CD4-positive, alpha-beta T cell (primary cell): ENCODE data around the gene TTK. TPM values are rescaled to one million over a fixed set of nuclear protein-coding genes. Genes with fewer than 3 reads are reported as not detected.
A peak's percentile ranks its signal among the peaks of the same experiment; 100 is the strongest.

Source experiments
- ATAC-seq: fragments of 200-7000 bp; cut with Tn5 transposase; one replicate; pipeline ENCODE4 v1.10.0; 2022; ENCODE audit warnings: mild to moderate bottlenecking; ENCODE audit not compliant: poor library complexity
- CTCF ChIA-PET: fragments of 350-600 bp; sonication (Branson Sonifier 250); formaldehyde crosslinking; loops from one replicate; lab custom pipeline; 2021; ENCODE audit warnings: antibody characterized with exemption, inconsistent platforms; lab: Charles Lee
- POLR2A ChIA-PET: fragments of 350-600 bp; sonication (Branson Sonifier 250); formaldehyde crosslinking; loops from one replicate; lab custom pipeline; 2021; ENCODE audit warnings: antibody characterized with exemption, inconsistent platforms; lab: Charles Lee
- DNase-seq, 14 experiments: peaks; one replicate each; pipeline ENCODE4 v3.0.0-alpha.2; 2013 to 2020; ENCODE audit warnings: mixed read lengths in 2 of 14
- H3K27ac ChIP-seq, 2 donors: one replicate each; pipeline versions ENCODE4 v1.5.1 to v1.7.0; 2013; ENCODE audit warnings: low read length in 2 of 2, low read depth in 1 of 2, mild to moderate bottlenecking in 1 of 2
- H3K27me3 ChIP-seq, 2 experiments: 1 replicate in 1 of 2; 2 replicates in 1 of 2; pipeline versions ENCODE4 v1.6.1 to v1.7.0; 2013; ENCODE audit warnings: low read length in 2 of 2, control low read depth in 1 of 2, mild to moderate bottlenecking in 1 of 2, moderate library complexity in 1 of 2; ENCODE audit not compliant: insufficient read depth in 2 of 2, control insufficient read depth in 1 of 2
- H3K36me3 ChIP-seq: one replicate; pipeline ENCODE4 v1.6.1; 2013; ENCODE audit warnings: low read length, control low read depth; ENCODE audit not compliant: insufficient read depth
- H3K4me1 ChIP-seq: one replicate; pipeline ENCODE4 v1.6.1; 2013; ENCODE audit warnings: low read length, control low read depth; ENCODE audit not compliant: insufficient read depth
- H3K4me3 ChIP-seq: one replicate; pipeline ENCODE4 v1.5.1; 2013; ENCODE audit warnings: mild to moderate bottlenecking, low read length, moderate library complexity
- H3K9me3 ChIP-seq, 2 experiments: 1 replicate in 1 of 2; 2 replicates in 1 of 2; pipeline versions ENCODE4 v1.6.1 to v1.7.0; 2013; ENCODE audit warnings: low read length in 2 of 2, mild to moderate bottlenecking in 2 of 2, control low read depth in 1 of 2, moderate library complexity in 1 of 2; ENCODE audit not compliant: control insufficient read depth in 1 of 2, insufficient read depth in 1 of 2
- H3K27ac Mint-ChIP-seq: one replicate; pipeline ENCODE4 v1.8.0; 2020; ENCODE audit warnings: mixed read lengths
- H3K27me3 Mint-ChIP-seq: one replicate; pipeline ENCODE4 v1.8.0; 2021; ENCODE audit warnings: mixed read lengths
- H3K36me3 Mint-ChIP-seq: one replicate; pipeline ENCODE4 v1.8.0; 2021; ENCODE audit warnings: low read depth, mixed read lengths
- H3K4me1 Mint-ChIP-seq: one replicate; pipeline ENCODE4 v1.8.0; 2021; ENCODE audit warnings: low read depth, mixed read lengths
- H3K4me3 Mint-ChIP-seq: one replicate; pipeline ENCODE4 v1.8.0; 2020; ENCODE audit warnings: mild to moderate bottlenecking, mixed read lengths
- H3K9me3 Mint-ChIP-seq: one replicate; pipeline ENCODE4 v1.8.0; 2020; ENCODE audit warnings: mixed read lengths
- intact Hi-C, 2 experiments: fragments of 100-400 bp; cut with DNase I in 1 of 2; cut with micrococcal nuclease in 1 of 2; formaldehyde crosslinking; loops; one replicate each; pipeline versions ENCODE4 v1.15.1 to v1.9.0; 2023 to 2025; cut with DNase I, micrococcal nuclease
- polyA plus RNA-seq, 2 donors: library from polyadenylated mRNA; unstranded; fragments of 120-200 nt; gene quantifications; one replicate each; pipeline ENCODE4 v1.2.1, GENCODE V29; 2013
- total RNA-seq, 174 experiments: library from RNA in 2 of 174; stranded (reverse) in 2 of 174; gene quantifications; one replicate each; pipeline ENCODE4 v1.2.3 and lab custom pipeline; 2021 to 2026
- TF ChIP-seq, protein P1 (sequence below): fragments of 200-600 bp; IDR thresholded peaks from one replicate; pipeline ENCODE4 v1.8.0; 2022; ENCODE audit warnings: antibody characterized with exemption, mild to moderate bottlenecking

Gene TTK
- under 1 TPM; 0.45 to 0.60 TPM for total RNA-seq
- polyA plus RNA-seq (2013, experiment 1 of 2), result 0.56 TPM
- polyA plus RNA-seq (2013, experiment 2 of 2), result 1.2 TPM
- total RNA-seq (lab: John Stamatoyannopoulos, UW), result 0 to 93.6 (median 1.1) reads per million in 172 experiments

- Mint-ChIP-seq H3K4me1 (peaks cover 21% of the 10 kb centered on the region), H3K27me3 (no peaks in the 10 kb centered on the region), H3K9me3 (no peaks in the 10 kb centered on the region), H3K27ac (peak within 1 kb of the TSS; percentile 95), H3K4me3 (peak within 1 kb of the TSS; percentile 93), H3K36me3 (no peaks in the 10 kb centered on the region)
- Histone ChIP-seq H3K27ac (peak within 1 kb of the TSS; percentile 85 to 86), H3K4me1 (peaks cover 14% of the 10 kb centered on the region), H3K9me3 (no peaks in the 10 kb centered on the region), H3K4me3 (peak within 1 kb of the TSS; percentile 67), H3K27me3 (no peaks in the 10 kb centered on the region), H3K36me3 (no peaks in the 10 kb centered on the region)
- POLR2A ChIA-PET, result interaction anchor here (0.6 to 2.3 kb wide), 12 partner anchors 10 to 1749 kb away, joined by 3 to 20 read pairs (median 8); partner anchors contain the start of genes BCKDHB, LCA5, PHIP and TENT5A
- CTCF ChIA-PET, result interaction anchor here (1.5 to 2.4 kb wide), 3 partner anchors 55 to 1749 kb away, joined by 3 to 10 read pairs (median 8); no protein-coding TSS in a partner anchor
- DNase-seq (peak; percentile 81 to 97 (median 90)), ATAC-seq (peak; percentile 97)
- intact Hi-C loops, result loop anchor here (1.0 to 10.0 kb wide), 9 partner anchors 55 to 1748 kb away; partner anchors contain the start of genes BCKDHB (in 1 of the 2), ELOVL4 (in 1 of the 2), HMGN3 (in 1 of the 2) and IRAK1BP1 (in 1 of the 2)
- TF ChIP-seq, protein P1, sequence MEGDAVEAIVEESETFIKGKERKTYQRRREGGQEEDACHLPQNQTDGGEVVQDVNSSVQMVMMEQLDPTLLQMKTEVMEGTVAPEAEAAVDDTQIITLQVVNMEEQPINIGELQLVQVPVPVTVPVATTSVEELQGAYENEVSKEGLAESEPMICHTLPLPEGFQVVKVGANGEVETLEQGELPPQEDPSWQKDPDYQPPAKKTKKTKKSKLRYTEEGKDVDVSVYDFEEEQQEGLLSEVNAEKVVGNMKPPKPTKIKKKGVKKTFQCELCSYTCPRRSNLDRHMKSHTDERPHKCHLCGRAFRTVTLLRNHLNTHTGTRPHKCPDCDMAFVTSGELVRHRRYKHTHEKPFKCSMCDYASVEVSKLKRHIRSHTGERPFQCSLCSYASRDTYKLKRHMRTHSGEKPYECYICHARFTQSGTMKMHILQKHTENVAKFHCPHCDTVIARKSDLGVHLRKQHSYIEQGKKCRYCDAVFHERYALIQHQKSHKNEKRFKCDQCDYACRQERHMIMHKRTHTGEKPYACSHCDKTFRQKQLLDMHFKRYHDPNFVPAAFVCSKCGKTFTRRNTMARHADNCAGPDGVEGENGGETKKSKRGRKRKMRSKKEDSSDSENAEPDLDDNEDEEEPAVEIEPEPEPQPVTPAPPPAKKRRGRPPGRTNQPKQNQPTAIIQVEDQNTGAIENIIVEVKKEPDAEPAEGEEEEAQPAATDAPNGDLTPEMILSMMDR, result no peak
Measured at GRCh38 chr6:80004173-80005072, at the start of gene TTK. Gene TTK (plus strand): TSS chr6:80004649. CDS start chr6:80005844, 1,195 bp downstream.

- Mint-ChIP-seq H3K27ac (no peak overlapping the region), H3K9me3 (peaks cover 4% of the 10 kb centered on the region), H3K4me3 (no peak overlapping the region), H3K36me3 (no peaks in the 10 kb centered on the region), H3K4me1 (no peaks in the 10 kb centered on the region), H3K27me3 (peaks cover 17% of the 10 kb centered on the region)
- DNase-seq (no peak), ATAC-seq (no peak)
- H3K27ac ChIP-seq, result no peak overlapping the region
- no peaks in the 10 kb centered on the region for H3K9me3 ChIP-seq
- intact Hi-C loops, result no loop called here
- H3K27me3 ChIP-seq, result no peaks in the 10 kb centered on the region
- TF ChIP-seq, protein P1, result no peak
- H3K36me3 ChIP-seq, result no peaks in the 10 kb centered on the region
- ChIA-PET POLR2A (no interaction called here), CTCF (no interaction called here)
- H3K4me3 ChIP-seq, result no peak overlapping the region
- no peaks in the 10 kb centered on the region for H3K4me1 ChIP-seq
Measured at GRCh38 chr6:79954849-79955248, 49.6 kb upstream of the TTK start.

DNA sequence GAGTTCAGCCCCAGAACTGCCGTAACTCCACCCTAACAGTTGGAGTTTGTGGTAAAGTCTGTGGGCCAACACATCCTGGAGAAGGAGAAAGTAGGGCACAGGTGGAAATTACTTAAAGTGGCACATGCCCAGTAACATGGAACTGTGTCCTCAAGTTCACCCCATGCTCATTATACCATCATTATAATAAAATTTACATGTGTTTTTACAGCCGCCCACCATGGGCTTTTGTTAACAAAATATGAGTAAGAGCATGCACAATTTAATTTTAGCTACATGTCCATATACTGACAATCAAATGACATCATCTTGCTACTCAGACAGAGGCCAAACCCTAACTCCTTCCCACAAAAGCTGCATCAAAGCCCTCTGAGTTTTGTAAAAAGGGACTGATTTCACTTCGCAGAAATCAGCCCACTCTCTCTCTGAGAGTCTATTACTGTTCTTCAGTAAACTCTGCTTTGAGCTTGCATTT lies 39.8 kb upstream of the TTK start:
- H3K4me3 ChIP-seq, result no peak overlapping the region
- POLR2A ChIA-PET, result interaction anchor here (1.7 kb wide), 1 partner anchor 17 kb away, joined by 6 read pairs; no protein-coding TSS in a partner anchor
- no peaks in the 10 kb centered on the region for H3K27me3 Mint-ChIP-seq
- H3K27ac Mint-ChIP-seq, result peak overlapping the region; percentile 67
- DNase-seq (peak in 3 of 14 experiments; percentile 52 to 66 (median 65)), ATAC-seq (peak; percentile 82)
- no peaks in the 10 kb centered on the region for H3K36me3 Mint-ChIP-seq
- H3K4me1 ChIP-seq, result peaks cover 7% of the 10 kb centered on the region
- H3K9me3 ChIP-seq, result peaks cover 4 to 7% of the 10 kb centered on the region in 2 experiments
- peaks cover 12% of the 10 kb centered on the region for H3K4me1 Mint-ChIP-seq
- TF ChIP-seq, protein P1, result no peak
- no peak overlapping the region for H3K4me3 Mint-ChIP-seq
- H3K36me3 ChIP-seq, result no peaks in the 10 kb centered on the region
- no peaks in the 10 kb centered on the region for H3K9me3 Mint-ChIP-seq
- H3K27me3 ChIP-seq, result no peaks in the 10 kb centered on the region
- CTCF ChIA-PET, result interaction anchor here (0.6 to 1.4 kb wide), 2 partner anchors 9 to 116 kb away, joined by 3 read pairs; no protein-coding TSS in a partner anchor
- H3K27ac ChIP-seq, result no peak overlapping the region
- intact Hi-C loops, result no loop called here
